NCI-H2029 (cell line): Measurements from ENCODE around the gene PCAT6.
"Not testable (repeated sequence)": the region's sequence is repeated elsewhere in the genome, so short reads cannot be mapped to it uniquely, and the experiment has no call there.

Experiments used
- DNase-seq: peaks from one replicate; lab custom pipeline; 2025; lab: John Stamatoyannopoulos, UW

PCAT6 gene

GRCh38 chr1:202807451-202807925 lies 3.3 kb upstream of the PCAT6 start:
- no peak for DNase-seq

GRCh38 chr1:202807926-202808757 lies 2.6 kb upstream of the PCAT6 start, which contains the start of gene KDM5B:
Gene KDM5B, minus strand, starts transcription at chr1:202808421. Its CDS starts 116 bp downstream, at chr1:202808305.
- DNase-seq, result peak; percentile 12

- no peak for DNase-seq
Measured at GRCh38 chr1:202809597-202810159, 1.1 kb upstream of the PCAT6 start.

GRCh38 chr1:202810193-202810614 lies 550 bp upstream of the PCAT6 start:
- no peak for DNase-seq

- DNase-seq, result no peak
Measured at GRCh38 chr1:202811296-202812175, 782 bp downstream of the PCAT6 start.

- DNase-seq, result no peak
Measured at GRCh38 chr1:202812176-202813026, 1.6 kb downstream of the PCAT6 start.

GRCh38 chr1:202815120-202815519 lies 4.4 kb downstream of the PCAT6 start:
- no peak for DNase-seq

- no peak for DNase-seq
Measured at GRCh38 chr1:202818819-202819218, 8.1 kb downstream of the PCAT6 start.

- no peak for DNase-seq
Measured at GRCh38 chr1:202821467-202821866, 10.7 kb downstream of the PCAT6 start.

GRCh38 chr1:202825748-202826147 lies 15.0 kb downstream of the PCAT6 start:
- no peak for DNase-seq

- DNase-seq, result not testable (repeated sequence)
Measured at GRCh38 chr1:202829223-202829622, 18.5 kb downstream of the PCAT6 start.

- no peak for DNase-seq
Measured at GRCh38 chr1:202831906-202832305, 21.2 kb downstream of the PCAT6 start.

- no peak for DNase-seq
Measured at GRCh38 chr1:202834771-202835547, 24.2 kb downstream of the PCAT6 start.

- no peak for DNase-seq
Measured at GRCh38 chr1:202835548-202836072, 24.9 kb downstream of the PCAT6 start.

GRCh38 chr1:202836623-202837403 lies 26.1 kb downstream of the PCAT6 start:
- DNase-seq, result no peak

GRCh38 chr1:202837746-202838262 lies 27.1 kb downstream of the PCAT6 start:
- no peak for DNase-seq

GRCh38 chr1:202843081-202843480 lies 32.3 kb downstream of the PCAT6 start:
- DNase-seq, result no peak

- DNase-seq, result no peak
Measured at GRCh38 chr1:202844259-202844658, 33.5 kb downstream of the PCAT6 start.

- DNase-seq, result no peak
Measured at GRCh38 chr1:202844935-202845334, 34.2 kb downstream of the PCAT6 start.
